ENCODE results near the gene NCOA1.

Gene NCOA1

DNA sequence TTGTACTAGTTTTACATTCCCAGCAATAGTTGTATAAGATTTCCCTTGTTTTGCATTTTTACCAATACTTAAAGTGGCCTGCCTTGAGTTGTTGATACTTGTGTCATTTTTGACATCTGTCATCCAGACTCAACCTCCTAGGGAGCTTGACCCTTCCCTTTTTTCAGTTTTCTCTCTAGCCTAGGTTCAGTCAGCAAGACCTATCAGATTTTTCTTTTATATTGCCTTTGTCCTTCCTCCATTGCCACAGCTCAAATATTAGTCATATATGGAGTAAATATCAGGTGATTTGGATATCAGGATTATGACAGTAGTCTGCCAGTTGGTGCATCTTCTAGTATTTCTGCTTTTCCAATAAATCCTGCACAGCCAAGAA, 315.6 kb downstream of the NCOA1 start:
- no peak for DNase-seq

DNA sequence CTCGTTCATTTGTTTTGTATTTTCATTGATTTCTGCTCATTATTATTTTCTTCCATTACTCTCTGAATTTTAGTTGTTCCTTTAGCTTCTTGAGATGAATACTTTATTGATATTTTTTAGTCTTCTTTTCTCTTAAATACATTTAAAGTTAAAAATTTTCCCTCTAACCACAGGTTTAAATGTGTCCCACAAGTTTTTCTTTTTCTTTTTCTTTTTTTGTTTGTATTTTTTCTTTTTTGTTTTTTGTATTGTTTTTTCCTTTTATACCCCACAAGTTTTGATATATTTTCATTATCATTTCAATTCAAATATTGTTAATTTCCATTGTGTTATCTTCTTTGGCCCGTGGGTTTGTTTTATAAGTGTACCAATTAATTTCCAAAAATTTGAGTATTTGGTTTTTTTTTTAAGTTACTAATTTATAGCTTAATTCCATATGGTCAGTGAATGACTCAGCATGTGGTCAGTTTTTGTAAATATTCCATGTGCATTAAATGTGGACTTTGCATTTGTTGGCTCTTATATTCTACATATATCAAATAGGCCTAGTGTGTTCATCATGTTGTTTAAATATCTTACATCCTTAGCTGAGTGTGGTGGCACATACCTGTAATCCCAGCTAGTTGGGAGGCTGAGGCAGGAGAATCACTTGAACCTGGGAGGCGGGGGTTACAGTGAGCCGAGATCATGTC, 318.4 kb downstream of the NCOA1 start:
- no peak for DNase-seq

DNA sequence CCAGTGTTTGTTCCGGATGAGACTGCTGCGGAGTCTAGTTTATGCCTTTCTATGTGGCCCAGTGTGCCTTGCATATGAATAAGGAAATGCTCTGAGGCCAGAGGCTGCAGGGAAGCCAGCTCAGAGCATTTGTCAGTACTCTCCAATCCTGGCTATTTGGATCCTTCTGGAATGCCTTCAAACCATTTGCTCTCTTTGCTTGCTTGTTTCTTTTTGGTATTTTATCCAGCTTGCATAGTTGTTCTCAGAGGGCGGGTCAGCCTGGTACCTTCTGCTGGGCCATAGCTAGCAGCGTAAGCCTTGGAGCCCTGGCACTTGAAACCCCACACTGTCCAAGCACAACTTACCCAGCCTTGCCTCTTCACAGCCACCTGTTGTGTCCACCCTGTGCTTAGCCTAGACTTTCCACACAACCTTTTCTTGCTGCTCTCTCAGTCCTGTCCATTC, 322.7 kb downstream of the NCOA1 start:
- DNase-seq, result no peak

DNA sequence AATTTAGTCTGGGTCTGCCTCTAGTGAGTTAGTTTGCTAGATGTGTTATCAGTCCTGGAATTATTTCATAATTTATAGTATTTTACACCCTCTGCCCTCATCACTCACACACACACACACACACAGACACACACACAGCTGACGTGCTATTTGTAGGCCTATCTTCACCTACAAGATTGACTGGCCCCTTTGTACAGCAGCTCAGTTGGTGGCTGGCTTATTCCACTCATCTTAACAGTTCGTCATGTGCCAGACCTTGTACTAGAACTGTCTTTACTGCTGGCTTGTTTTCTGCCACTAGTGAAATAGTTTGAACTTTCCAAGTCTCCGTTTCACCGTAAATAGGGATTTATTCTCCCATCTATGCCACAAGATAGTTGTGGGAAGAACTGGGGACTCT, 323.5 kb downstream of the NCOA1 start:
- no peak for DNase-seq

DNA sequence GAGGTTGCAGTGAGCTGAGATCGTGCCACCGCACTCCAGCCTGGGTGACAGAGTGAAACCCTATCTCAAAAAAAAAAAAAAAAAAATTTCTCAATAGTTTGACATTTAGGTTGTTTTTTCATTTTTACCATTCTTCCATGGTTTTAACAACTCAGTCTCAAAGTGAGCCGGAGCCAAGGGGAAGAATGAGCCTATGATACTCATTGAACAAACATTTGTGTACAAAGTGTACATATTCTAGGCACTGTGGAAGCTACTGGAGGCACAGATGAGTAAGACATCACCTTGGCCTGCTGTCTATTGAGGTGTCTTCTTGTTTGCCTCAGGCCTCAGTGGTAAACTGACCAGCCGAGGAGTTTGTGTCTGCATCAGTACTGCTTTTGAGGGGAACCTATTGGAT, 324.1 kb downstream of the NCOA1 start:
- DNase-seq, result no peak

DNA sequence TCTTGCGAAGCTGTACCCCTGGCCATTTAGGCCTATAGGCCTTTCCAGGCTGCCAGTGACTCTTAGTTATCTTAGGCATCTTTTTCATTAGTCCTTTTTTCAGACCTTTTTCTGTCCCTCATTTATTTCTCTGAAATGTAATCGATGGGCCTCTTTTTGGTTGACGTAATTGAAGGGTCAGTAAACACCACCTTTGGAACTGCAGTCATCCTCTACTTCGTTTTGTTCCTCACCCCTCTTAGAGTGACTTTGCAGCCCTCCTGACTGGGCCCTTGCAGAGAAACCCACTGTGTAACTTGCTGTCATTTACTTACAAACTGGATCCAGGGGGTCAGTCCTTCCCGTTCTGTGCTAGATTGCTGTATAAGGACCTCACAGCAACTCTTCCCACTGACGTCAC, 325.4 kb downstream of the NCOA1 start:
- DNase-seq, result no peak

DNA sequence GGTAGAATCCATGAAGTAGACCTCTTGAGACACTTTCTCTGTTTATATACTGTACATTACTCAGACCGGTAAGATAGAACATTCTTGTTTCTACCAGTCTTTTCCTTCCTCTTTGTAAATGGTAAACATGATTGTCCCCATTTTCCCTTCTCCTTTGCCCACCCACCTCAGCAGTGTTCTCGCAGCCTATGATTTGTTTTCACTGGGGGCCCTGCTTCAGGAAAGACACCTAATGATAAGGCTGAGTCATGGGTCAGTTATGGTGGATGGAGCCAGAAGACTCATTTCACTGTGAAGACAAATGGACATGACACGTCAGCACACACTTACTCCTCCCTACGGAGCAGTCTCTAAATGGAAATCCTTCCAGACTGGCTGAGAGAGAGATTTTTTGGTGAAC, 325.8 kb downstream of the NCOA1 start:
- DNase-seq, result no peak

DNA sequence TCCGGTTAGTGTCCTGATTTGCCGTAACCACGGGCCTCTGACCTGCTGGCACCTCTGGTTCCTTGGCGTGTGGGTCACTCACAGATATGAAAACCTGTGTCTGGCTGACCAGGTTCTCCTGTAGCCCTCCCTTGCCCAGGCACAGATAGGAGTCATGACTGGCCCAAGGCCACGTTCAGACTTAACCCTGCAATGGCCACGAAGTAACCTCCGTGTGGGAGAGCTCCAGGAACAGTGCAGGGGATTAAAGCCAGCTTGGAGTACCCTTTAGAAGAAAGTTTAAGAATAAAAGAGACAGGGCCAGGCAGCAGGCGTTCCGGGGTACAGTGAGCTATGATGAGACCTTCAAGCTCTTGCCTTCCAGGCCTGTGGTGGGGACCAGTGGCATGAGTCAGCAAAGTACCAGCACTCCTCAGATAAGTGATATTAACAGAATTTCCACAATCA, 327.7 kb downstream of the NCOA1 start:
- DNase-seq, result no peak

DNA sequence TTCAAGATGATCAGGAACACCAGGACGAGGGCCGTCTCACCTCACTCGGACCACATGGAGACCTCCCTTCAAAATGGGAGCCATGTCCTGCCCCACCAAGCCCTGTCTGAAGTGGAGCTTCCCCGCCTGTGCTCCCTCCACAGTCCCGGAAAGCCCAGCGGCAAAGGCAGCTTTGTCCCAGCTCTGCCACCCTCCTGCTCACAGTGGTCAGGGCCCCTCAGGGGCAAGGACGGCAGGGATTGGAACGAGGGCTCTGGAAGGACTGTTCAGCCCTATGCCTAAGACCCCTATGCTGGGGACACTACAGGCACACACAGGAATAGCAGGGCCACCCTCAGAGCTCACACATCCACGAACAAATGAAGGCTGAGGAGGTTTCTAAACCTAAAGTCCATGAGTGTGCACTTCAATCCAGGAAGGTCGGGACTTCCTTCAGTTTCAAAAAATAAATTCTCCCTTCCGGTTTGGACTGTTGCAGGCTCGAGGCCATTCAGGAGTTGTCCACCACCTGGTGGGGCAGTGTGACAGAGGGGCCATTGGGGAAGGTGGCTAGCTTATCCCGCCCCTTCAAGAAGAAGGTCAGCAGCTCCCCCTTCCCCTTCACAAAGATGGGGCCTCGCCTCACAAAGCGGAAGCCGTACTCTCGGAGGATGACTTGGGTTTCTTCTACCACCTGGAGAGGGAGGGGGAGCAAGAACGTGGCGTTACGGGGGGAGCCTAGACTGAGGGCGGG, 328.6 kb downstream of the NCOA1 start:
- no peak for DNase-seq

DNA sequence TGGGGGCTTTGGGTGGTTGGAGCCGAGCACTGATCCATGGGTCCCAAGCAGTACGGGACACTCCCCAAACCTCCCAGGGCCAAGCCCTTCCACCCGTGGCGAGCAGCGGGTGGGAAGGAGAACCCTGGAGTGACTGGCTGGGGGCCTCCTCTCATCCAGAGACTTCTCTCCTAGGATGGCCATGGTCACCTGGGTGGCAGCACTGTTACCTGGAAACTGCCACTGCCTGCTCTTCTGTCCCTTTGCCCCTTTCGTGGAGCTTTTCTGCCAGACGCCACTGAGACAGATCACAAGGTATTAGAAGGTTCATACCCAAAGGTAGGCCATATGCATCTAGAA, 329.1 kb downstream of the NCOA1 start:
- DNase-seq, result no peak

Measured in CD4-positive, alpha-beta T cell treated with Interleukin-21 for 1 hour (primary cell).